ENCODE data around the gene MAP3K12.

MAP3K12 gene

DNA sequence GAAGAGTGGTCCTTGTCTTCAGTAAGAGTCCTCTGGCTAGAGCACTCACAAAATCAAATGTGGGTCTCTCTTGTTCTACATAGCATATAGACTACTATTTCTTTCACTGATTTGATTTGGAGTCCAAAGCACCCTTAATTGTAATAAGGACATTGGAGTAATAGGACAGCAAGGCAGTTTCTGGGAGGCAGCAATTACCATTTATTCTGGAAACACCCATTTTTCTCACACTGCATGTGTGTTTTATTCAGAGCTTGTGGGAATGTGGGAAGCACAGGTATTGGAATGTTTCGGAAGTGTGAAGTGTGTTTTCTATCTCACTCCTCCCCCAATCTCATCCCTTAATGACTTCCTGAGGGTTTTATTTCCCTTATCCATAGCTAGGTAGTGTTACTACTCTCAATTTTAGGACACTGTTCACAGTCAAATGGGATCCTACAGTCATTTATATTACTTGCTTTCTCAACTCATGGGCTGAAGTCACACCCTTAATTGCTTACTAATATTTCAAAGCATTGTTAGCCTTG is 27.1 kb downstream of the MAP3K12 start:
- no peak for TF ChIP-seq L3MBTL2 (conservative IDR thresholded peaks at IDR 0.05)
- TF ChIP-seq TARDBP (IDR thresholded peaks at IDR 0.05), result no peak
- TF ChIP-seq ZNF384 (IDR thresholded peaks at IDR 0.05), result no peak
- TF ChIP-seq SUZ12 (IDR thresholded peaks at IDR 0.05), result no peak
- POLR2A ChIA-PET, result interaction anchor here (0.9 to 3.1 kb wide), 3 partner anchors 8 to 29 kb away, joined by 3 to 12 read pairs (median 3); partner anchors contain the start of gene TARBP2
- DNase-seq (ENCODE audit: extremely low spot score), result no peak
- CTCF ChIA-PET, result no interaction called here

DNA sequence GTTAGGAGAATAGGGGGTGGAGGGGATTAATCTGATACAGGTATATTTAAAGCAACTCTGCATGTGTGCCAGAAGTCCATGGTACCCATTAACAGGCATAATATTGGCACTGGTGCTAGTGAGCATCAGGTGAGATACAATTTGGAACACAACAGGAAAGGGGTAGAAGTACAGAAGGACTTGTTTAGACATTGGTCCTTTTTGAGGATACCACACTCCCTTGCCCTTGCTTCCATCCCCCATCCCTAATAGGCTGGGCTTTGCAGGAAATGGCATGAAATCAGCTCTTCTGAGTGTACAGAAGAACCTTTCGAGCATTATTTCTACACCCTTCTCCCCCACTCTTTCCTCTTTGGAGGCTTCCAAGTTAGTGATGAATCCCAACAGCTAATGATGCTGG is 31.0 kb downstream of the MAP3K12 start:
- POLR2A ChIA-PET, result interaction anchor here (1.5 kb wide), 1 partner anchor 33 kb away, joined by 6 read pairs; the partner anchor contains the start of gene TARBP2
- TF ChIP-seq CTBP1 (IDR thresholded peaks at IDR 0.05; ENCODE audit: borderline replicate concordance) (no peak), TARDBP (IDR thresholded peaks at IDR 0.05) (no peak), L3MBTL2 (conservative IDR thresholded peaks at IDR 0.05) (no peak), SUZ12 (IDR thresholded peaks at IDR 0.05) (no peak), ELF4 (IDR thresholded peaks at IDR 0.05) (no peak), NFRKB (IDR thresholded peaks at IDR 0.05) (no peak)
- TF ChIP-seq, protein P1, sequence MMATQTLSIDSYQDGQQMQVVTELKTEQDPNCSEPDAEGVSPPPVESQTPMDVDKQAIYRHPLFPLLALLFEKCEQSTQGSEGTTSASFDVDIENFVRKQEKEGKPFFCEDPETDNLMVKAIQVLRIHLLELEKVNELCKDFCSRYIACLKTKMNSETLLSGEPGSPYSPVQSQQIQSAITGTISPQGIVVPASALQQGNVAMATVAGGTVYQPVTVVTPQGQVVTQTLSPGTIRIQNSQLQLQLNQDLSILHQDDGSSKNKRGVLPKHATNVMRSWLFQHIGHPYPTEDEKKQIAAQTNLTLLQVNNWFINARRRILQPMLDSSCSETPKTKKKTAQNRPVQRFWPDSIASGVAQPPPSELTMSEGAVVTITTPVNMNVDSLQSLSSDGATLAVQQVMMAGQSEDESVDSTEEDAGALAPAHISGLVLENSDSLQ (IDR thresholded peaks at IDR 0.05), result no peak
- no peak for DNase-seq (ENCODE audit: extremely low spot score)
- CTCF ChIA-PET, result no interaction called here

DNA sequence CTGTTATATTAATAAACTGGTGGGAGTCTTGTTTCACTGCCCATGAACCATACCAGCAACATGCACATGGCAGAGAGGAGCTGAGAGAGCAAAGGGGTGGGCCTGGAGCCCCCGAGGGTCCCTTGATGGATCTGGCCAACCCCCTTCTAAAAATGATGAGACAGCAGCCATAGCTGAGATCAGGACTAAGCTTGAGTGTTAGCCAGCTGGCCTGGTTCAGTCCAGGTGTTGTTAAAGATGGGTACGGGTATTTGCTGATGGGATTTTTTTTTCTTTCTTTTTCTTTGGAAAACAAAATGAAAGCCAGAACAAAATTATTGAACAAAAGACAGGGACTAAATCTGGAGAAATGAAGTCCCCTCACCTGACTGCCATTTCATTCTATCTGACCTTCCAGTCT is 31.4 kb downstream of the MAP3K12 start:
- TF ChIP-seq CTBP1 (IDR thresholded peaks at IDR 0.05; ENCODE audit: borderline replicate concordance) (no peak), SP1 (IDR thresholded peaks at IDR 0.05) (no peak), FOXA1 (IDR thresholded peaks at IDR 0.05) (no peak), BHLHE40 (IDR thresholded peaks at IDR 0.05; ENCODE audit: borderline replicate concordance) (no peak), ZNF384 (IDR thresholded peaks at IDR 0.05) (no peak), HDGF (IDR thresholded peaks at IDR 0.05; ENCODE audit: borderline replicate concordance) (no peak), TARDBP (IDR thresholded peaks at IDR 0.05) (no peak), ARNT (IDR thresholded peaks at IDR 0.05) (no peak), FOXM1 (IDR thresholded peaks at IDR 0.05; ENCODE audit: borderline replicate concordance) (no peak), L3MBTL2 (conservative IDR thresholded peaks at IDR 0.05) (no peak), ELF4 (IDR thresholded peaks at IDR 0.05) (no peak)
- TF ChIP-seq, protein P1 (IDR thresholded peaks at IDR 0.05), result no peak
- no peak for DNase-seq (ENCODE audit: extremely low spot score)
- CTCF ChIA-PET, result no interaction called here
- POLR2A ChIA-PET, result interaction anchor here (1.5 kb wide), 1 partner anchor 33 kb away, joined by 6 read pairs; the partner anchor contains the start of gene TARBP2

DNA sequence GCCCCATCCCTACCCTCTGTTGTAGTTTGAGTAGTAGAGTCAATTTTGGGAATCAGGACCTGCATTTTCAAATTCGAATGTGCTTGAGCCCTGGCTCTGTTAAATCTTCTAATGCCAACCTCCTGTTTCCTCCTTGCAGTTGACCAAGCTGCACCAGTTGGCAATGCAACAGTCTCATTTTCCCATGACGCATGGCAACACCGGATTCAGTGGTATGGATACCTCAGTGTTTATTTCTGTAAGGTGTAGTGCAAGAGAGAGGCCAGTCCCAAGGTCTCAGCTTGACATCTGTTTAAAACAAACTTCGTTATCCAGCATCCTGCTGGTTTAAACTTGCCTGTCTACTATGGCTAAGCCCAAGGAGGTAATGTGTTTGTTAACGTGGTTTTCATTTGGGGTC is 32.2 kb downstream of the MAP3K12 start:
- ChIA-PET POLR2A (no interaction called here), CTCF (no interaction called here)
- no peak for DNase-seq (ENCODE audit: extremely low spot score)
- no peak for TF ChIP-seq ELF4 (IDR thresholded peaks at IDR 0.05)
- TF ChIP-seq SP1 (IDR thresholded peaks at IDR 0.05), result no peak
- no peak for TF ChIP-seq HDGF (IDR thresholded peaks at IDR 0.05; ENCODE audit: borderline replicate concordance)
- no peak for TF ChIP-seq BHLHE40 (IDR thresholded peaks at IDR 0.05; ENCODE audit: borderline replicate concordance)
- TF ChIP-seq LEF1 (IDR thresholded peaks at IDR 0.05; ENCODE audit: borderline replicate concordance), result no peak
- TF ChIP-seq ZNF384 (IDR thresholded peaks at IDR 0.05), result no peak
- no peak for TF ChIP-seq FOXM1 (IDR thresholded peaks at IDR 0.05; ENCODE audit: borderline replicate concordance)
- no peak for TF ChIP-seq TARDBP (IDR thresholded peaks at IDR 0.05)
- TF ChIP-seq ARNT (IDR thresholded peaks at IDR 0.05), result no peak
- TF ChIP-seq FOXA1 (IDR thresholded peaks at IDR 0.05), result no peak
- TF ChIP-seq NFRKB (IDR thresholded peaks at IDR 0.05), result no peak
- no peak for TF ChIP-seq L3MBTL2 (conservative IDR thresholded peaks at IDR 0.05)
- TF ChIP-seq SUZ12 (IDR thresholded peaks at IDR 0.05), result no peak
- TF ChIP-seq CTBP1 (IDR thresholded peaks at IDR 0.05; ENCODE audit: borderline replicate concordance), result no peak
- TF ChIP-seq, protein P1 (IDR thresholded peaks at IDR 0.05), result no peak
- no peak for TF ChIP-seq FOXK2 (IDR thresholded peaks at IDR 0.05)

DNA sequence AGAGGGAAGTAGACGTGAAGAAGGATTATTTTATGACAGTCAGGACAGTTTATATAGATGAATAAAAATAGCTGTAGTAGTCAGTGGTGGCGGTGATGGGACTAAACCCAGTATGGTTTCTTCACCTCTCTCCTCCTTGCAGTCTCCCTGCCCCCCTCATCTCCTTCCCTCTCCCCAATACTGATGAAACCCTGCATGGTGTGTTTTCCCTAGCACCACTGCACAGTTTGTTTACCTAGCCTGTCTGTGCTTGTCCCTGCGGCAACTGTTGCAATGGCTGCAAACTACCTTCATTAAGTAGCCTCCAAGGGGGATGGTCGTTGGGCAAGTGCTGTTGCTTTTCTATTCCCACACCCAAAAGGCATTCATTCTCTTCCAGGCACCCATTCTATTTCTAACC is 32.6 kb downstream of the MAP3K12 start:
- no peak for DNase-seq (ENCODE audit: extremely low spot score)
- ChIA-PET POLR2A (no interaction called here), CTCF (no interaction called here)
- TF ChIP-seq FOXK2 (IDR thresholded peaks at IDR 0.05) (no peak), HDGF (IDR thresholded peaks at IDR 0.05; ENCODE audit: borderline replicate concordance) (no peak), SUZ12 (IDR thresholded peaks at IDR 0.05) (no peak), FOXA1 (IDR thresholded peaks at IDR 0.05) (no peak), NFRKB (IDR thresholded peaks at IDR 0.05) (no peak), ZNF384 (IDR thresholded peaks at IDR 0.05) (no peak), L3MBTL2 (conservative IDR thresholded peaks at IDR 0.05) (no peak)

DNA sequence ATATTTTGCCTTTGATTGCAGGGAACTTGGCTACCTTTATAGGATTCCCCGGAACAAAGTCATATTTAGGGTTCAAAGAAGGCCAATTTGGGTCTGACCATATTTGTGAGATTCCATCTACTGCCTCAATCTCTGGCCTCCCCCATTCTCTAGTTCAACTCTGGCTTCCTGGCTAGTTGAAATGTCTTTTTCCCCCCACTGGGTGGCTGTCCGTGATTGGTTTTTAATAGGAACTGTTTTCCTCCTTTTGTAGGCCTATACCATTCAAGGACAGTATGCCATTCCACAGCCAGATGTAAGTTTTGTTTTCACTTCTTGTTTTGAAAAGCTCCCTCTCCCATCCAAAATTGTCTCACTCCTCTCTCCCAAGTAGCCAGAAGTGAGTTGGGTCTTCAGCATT is 33.6 kb downstream of the MAP3K12 start:
- ChIA-PET POLR2A (interaction anchor here (1.6 kb wide), 1 partner anchor 11 kb away, joined by 5 read pairs; no protein-coding TSS in a partner anchor), CTCF (no interaction called here)
- no peak for DNase-seq (ENCODE audit: extremely low spot score)
- TF ChIP-seq FOXK2 (IDR thresholded peaks at IDR 0.05) (no peak), SP1 (IDR thresholded peaks at IDR 0.05) (no peak), NFRKB (IDR thresholded peaks at IDR 0.05) (no peak), ELF4 (IDR thresholded peaks at IDR 0.05) (no peak), BHLHE40 (IDR thresholded peaks at IDR 0.05; ENCODE audit: borderline replicate concordance) (no peak), HDGF (IDR thresholded peaks at IDR 0.05; ENCODE audit: borderline replicate concordance) (no peak), L3MBTL2 (conservative IDR thresholded peaks at IDR 0.05) (no peak), ARNT (IDR thresholded peaks at IDR 0.05) (no peak), FOXM1 (IDR thresholded peaks at IDR 0.05; ENCODE audit: borderline replicate concordance) (no peak), TARDBP (IDR thresholded peaks at IDR 0.05) (no peak), LEF1 (IDR thresholded peaks at IDR 0.05; ENCODE audit: borderline replicate concordance) (no peak), CTBP1 (IDR thresholded peaks at IDR 0.05; ENCODE audit: borderline replicate concordance) (no peak), ZNF384 (IDR thresholded peaks at IDR 0.05) (no peak), FOXA1 (IDR thresholded peaks at IDR 0.05) (no peak), SUZ12 (IDR thresholded peaks at IDR 0.05) (no peak)
- TF ChIP-seq, protein P1 (IDR thresholded peaks at IDR 0.05), result no peak
